Esophagus muscularis mucosa (tissue), 3 donors: ENCODE measurements around the gene BTRC.

Source experiments
- POLR2AphosphoS5 ChIP-seq, 2 donors: sonication (generic); formaldehyde crosslinking; IDR thresholded peaks; one replicate each; pipeline ENCODE4 v1.6.1; 2017; ENCODE audit warnings: antibody characterized with exemption in 2 of 2
- TF ChIP-seq, protein P1 (sequence below), 3 experiments: fragments of 200-600 bp in 2 of 3; fragments of 450-650 bp in 1 of 3; sonication (generic) in 2 of 3; IDR thresholded peaks; one replicate each; pipeline ENCODE4 v1.5.1; 2017 to 2019; ENCODE audit warnings: antibody characterized with exemption in 3 of 3, mild to moderate bottlenecking in 2 of 3, moderate library complexity in 1 of 3

DNA sequence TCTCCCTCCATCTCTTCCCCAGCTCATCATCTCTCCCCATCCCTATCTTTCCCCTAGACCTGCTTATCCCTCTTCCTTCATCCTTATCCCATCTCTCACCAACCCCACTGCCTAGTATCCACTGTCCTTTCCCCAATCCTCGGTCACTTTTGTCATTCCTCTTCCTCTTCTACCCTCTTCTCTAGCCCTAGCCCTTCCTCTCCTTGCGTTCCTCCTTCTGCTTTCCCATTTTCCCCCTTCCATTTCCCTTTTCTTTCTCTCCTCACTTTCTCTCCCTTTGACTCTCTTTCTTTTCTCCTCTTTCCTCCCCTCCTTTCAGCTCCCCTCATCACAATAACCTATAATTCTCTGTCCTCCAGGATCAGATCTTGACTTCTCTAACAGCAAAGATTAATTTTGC lies 150.5 kb downstream of the BTRC start:
- TF ChIP-seq POLR2AphosphoS5 (IDR thresholded peaks at IDR 0.05), result no peak
- TF ChIP-seq, protein P1, sequence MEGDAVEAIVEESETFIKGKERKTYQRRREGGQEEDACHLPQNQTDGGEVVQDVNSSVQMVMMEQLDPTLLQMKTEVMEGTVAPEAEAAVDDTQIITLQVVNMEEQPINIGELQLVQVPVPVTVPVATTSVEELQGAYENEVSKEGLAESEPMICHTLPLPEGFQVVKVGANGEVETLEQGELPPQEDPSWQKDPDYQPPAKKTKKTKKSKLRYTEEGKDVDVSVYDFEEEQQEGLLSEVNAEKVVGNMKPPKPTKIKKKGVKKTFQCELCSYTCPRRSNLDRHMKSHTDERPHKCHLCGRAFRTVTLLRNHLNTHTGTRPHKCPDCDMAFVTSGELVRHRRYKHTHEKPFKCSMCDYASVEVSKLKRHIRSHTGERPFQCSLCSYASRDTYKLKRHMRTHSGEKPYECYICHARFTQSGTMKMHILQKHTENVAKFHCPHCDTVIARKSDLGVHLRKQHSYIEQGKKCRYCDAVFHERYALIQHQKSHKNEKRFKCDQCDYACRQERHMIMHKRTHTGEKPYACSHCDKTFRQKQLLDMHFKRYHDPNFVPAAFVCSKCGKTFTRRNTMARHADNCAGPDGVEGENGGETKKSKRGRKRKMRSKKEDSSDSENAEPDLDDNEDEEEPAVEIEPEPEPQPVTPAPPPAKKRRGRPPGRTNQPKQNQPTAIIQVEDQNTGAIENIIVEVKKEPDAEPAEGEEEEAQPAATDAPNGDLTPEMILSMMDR (IDR thresholded peaks at IDR 0.05), result no peak
